Adrenal gland (tissue), 5 donors: ENCODE data around the gene TIMM21.

Experiments used
- CTCF ChIP-seq, 6 experiments: fragments of 450-650 bp in 4 of 6; fragments of 200-600 bp in 2 of 6; sonication (generic) in 1 of 6; IDR thresholded peaks; 1 replicate in 5 of 6; 2 replicates in 1 of 6; pipeline versions ENCODE4 v1.5.1 to v1.8.0; 2016 to 2021; ENCODE audit warnings: antibody characterized with exemption in 6 of 6, mild to moderate bottlenecking in 2 of 6, moderate library complexity in 1 of 6
- POLR2A ChIP-seq, 2 donors: fragments of 450-650 bp; IDR thresholded peaks; one replicate each; pipeline ENCODE4 v1.6.1; 2017; ENCODE audit warnings: antibody characterized with exemption in 2 of 2, mild to moderate bottlenecking in 2 of 2, moderate library complexity in 1 of 2
- donor health status: DM: no; HTN: no; CAD: no.

- TF ChIP-seq CTCF (IDR thresholded peaks at IDR 0.05): no peak
- TF ChIP-seq POLR2A (IDR thresholded peaks at IDR 0.05): no peak
These were observed 24.5 kb downstream of the TIMM21 start for GRCh38 chr18:74172697-74173433.
